Mucosa of stomach (tissue), 1 donor: ENCODE results near the gene HTRA2.
"Not testable (repeated sequence)": the region's sequence is repeated elsewhere in the genome, so short reads cannot be mapped to it uniquely, and the experiment has no call there.

ENCODE experiments used
- H3K27me3 ChIP-seq: one replicate; pipeline ENCODE4 v1.7.0; 2013; ENCODE audit warnings: mild to moderate bottlenecking, low read length; ENCODE audit not compliant: control insufficient read depth, insufficient read depth
- H3K36me3 ChIP-seq: one replicate; pipeline ENCODE4 v1.7.0; 2013; ENCODE audit warnings: low read length; ENCODE audit not compliant: control insufficient read depth, insufficient read depth
- H3K4me1 ChIP-seq: one replicate; pipeline ENCODE4 v1.7.0; 2013; ENCODE audit warnings: mild to moderate bottlenecking, low read length; ENCODE audit not compliant: control insufficient read depth, insufficient read depth
- H3K4me3 ChIP-seq: one replicate; pipeline ENCODE4 v1.7.0; 2013; ENCODE audit warnings: low read length
- H3K9ac ChIP-seq: one replicate; pipeline ENCODE4 v1.7.0; 2013; ENCODE audit warnings: mild to moderate bottlenecking, low read length, moderate library complexity
- H3K9me3 ChIP-seq: one replicate; pipeline ENCODE4 v1.7.0; 2013; ENCODE audit warnings: mild to moderate bottlenecking, low read length, moderate library complexity; ENCODE audit not compliant: control insufficient read depth
- donor health status: Pancreatic carcinoma.

HTRA2 gene

DNA sequence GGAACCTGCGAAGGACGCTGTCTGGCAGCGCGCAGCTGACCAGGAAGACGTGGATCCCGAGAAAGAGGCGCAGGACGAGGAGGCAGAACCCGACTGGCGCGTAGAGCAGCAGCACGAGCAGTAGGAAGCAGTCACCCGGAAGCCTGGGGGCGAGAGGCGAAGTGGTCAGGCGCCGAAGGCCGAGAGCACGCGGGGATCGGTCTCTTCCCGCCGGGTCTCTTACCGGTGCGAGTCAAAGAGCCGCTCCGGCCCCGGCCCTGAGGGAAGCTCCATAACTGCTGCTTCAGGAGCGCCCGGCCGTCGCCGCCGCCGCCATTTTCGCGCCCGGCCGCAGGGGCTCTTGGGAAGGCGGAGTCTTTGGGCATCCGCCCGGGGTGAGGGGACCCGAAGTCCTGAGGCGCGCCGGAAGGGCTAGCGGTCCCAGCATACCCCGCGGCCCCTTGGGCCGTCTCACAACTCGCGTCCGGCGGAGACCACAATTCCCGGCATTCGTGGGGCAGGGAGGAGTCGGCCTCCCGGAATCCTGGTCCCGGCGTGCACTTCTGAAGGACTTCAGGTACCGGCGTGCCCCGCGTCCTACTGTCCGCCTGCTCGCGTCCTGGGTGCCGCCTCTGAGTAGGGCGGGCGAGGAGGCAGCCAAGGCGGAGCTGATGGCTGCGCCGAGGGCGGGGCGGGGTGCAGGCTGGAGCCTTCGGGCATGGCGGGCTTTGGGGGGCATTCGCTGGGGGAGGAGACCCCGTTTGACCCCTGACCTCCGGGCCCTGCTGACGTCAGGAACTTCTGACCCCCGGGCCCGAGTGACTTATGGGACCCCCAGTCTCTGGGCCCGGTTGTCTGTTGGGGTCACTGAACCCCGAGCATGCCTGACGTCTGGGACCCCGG lies at the start of gene HTRA2, which contains the start of gene AUP1:
Gene HTRA2, plus strand, starts transcription at position 577 of the 882 bp plus-strand sequence. Its CDS starts 74 bp downstream, at position 651.
Gene AUP1, minus strand, starts transcription at position 350 of the 882 bp plus-strand sequence. Its CDS starts 77 bp downstream, at position 273.
- Histone ChIP-seq H3K36me3 (peaks cover 16% of the 10 kb centered on the region), H3K9ac (peak within 1 kb of the TSS; percentile 94), H3K4me3 (peak within 1 kb of the TSS; percentile 95), H3K4me1 (peaks cover 31% of the 10 kb centered on the region), H3K9me3 (no peaks in the 10 kb centered on the region), H3K27me3 (no peaks in the 10 kb centered on the region)

- H3K9me3 ChIP-seq: no peaks in the 10 kb centered on the region
- H3K9ac ChIP-seq: peak overlapping the region; percentile 82
- H3K4me3 ChIP-seq: peak overlapping the region; percentile 96
- peaks cover 4% of the 10 kb centered on the region for H3K36me3 ChIP-seq
- H3K27me3 ChIP-seq: no peaks in the 10 kb centered on the region
- H3K4me1 ChIP-seq: peaks cover 20% of the 10 kb centered on the region
These were observed 48.3 kb upstream of the HTRA2 start for GRCh38 chr2:74481431-74481830.

GRCh38 chr2:74481961-74482800 lies 47.6 kb upstream of the HTRA2 start:
- Histone ChIP-seq H3K36me3 (peaks cover 4% of the 10 kb centered on the region), H3K9ac (peak overlapping the region; percentile 82), H3K27me3 (no peaks in the 10 kb centered on the region), H3K4me1 (peaks cover 20% of the 10 kb centered on the region), H3K4me3 (peak overlapping the region; percentile 96), H3K9me3 (no peaks in the 10 kb centered on the region)

GRCh38 chr2:74482801-74483674 lies 46.7 kb upstream of the HTRA2 start, which contains the start of the genes CCDC142 and TTC31:
TSS of gene CCDC142 (minus strand) at chr2:74482998. CDS start at chr2:74482837, 161 bp downstream.
TSS of gene TTC31 (plus strand) at chr2:74483081. CDS start at chr2:74483096, 15 bp downstream.
- Histone ChIP-seq H3K4me1 (peaks cover 20% of the 10 kb centered on the region), H3K9ac (peak within 1 kb of the TSS; percentile 82), H3K9me3 (no peaks in the 10 kb centered on the region), H3K27me3 (no peaks in the 10 kb centered on the region), H3K4me3 (peak within 1 kb of the TSS; percentile 96), H3K36me3 (no peaks in the 10 kb centered on the region)

DNA sequence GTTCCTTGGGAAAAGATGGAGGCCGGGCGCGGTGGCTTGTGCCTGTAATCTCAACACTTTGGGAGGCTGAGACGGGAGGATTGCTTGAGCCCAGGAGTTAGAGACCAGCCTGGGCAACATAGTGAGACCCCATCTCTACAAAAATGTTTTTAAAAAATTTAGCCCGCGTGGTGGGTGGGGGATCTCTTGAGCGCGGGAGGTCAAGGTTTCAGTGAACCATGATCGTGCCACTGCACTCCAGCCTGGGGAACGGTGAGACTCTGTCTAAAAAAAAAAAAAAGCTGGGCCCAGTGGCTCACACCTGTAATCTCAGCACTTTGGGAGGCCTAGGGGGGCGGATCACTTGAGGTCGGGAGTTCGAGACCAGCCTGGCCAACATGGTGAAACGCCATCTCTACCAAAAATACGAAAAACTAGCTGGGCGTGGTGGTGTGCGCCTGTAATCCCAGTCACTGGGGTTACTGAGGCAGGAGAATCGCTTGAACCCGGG lies 46.0 kb upstream of the HTRA2 start:
- Histone ChIP-seq H3K4me3 (peak overlapping the region; percentile 96), H3K4me1 (peaks cover 20% of the 10 kb centered on the region), H3K9ac (peak overlapping the region; percentile 82)
- H3K36me3 ChIP-seq, H3K27me3 ChIP-seq, H3K9me3 ChIP-seq: not testable (repeated sequence)

GRCh38 chr2:74486141-74486540 lies 43.6 kb upstream of the HTRA2 start:
- no peaks in the 10 kb centered on the region for H3K9me3 ChIP-seq

GRCh38 chr2:74488643-74489481 lies 40.9 kb upstream of the HTRA2 start:
- H3K4me1 ChIP-seq: no peaks in the 10 kb centered on the region
- H3K4me3 ChIP-seq: no peak overlapping the region
- peaks cover 17% of the 10 kb centered on the region for H3K36me3 ChIP-seq
- H3K9me3 ChIP-seq: no peaks in the 10 kb centered on the region
- H3K27me3 ChIP-seq: no peaks in the 10 kb centered on the region
- H3K9ac ChIP-seq: no peak overlapping the region

More at GRCh38 chr2:74486141-74486540, 43.6 kb upstream of the HTRA2 start:
- no peak overlapping the region for H3K9ac ChIP-seq
- H3K4me3 ChIP-seq: no peak overlapping the region
- H3K36me3 ChIP-seq: peaks cover 4% of the 10 kb centered on the region
- peaks cover 14% of the 10 kb centered on the region for H3K4me1 ChIP-seq
- no peaks in the 10 kb centered on the region for H3K27me3 ChIP-seq

- H3K36me3 ChIP-seq: peaks cover 17% of the 10 kb centered on the region
- no peak overlapping the region for H3K9ac ChIP-seq
These were observed 39.8 kb upstream of the HTRA2 start for GRCh38 chr2:74489906-74490305.

DNA sequence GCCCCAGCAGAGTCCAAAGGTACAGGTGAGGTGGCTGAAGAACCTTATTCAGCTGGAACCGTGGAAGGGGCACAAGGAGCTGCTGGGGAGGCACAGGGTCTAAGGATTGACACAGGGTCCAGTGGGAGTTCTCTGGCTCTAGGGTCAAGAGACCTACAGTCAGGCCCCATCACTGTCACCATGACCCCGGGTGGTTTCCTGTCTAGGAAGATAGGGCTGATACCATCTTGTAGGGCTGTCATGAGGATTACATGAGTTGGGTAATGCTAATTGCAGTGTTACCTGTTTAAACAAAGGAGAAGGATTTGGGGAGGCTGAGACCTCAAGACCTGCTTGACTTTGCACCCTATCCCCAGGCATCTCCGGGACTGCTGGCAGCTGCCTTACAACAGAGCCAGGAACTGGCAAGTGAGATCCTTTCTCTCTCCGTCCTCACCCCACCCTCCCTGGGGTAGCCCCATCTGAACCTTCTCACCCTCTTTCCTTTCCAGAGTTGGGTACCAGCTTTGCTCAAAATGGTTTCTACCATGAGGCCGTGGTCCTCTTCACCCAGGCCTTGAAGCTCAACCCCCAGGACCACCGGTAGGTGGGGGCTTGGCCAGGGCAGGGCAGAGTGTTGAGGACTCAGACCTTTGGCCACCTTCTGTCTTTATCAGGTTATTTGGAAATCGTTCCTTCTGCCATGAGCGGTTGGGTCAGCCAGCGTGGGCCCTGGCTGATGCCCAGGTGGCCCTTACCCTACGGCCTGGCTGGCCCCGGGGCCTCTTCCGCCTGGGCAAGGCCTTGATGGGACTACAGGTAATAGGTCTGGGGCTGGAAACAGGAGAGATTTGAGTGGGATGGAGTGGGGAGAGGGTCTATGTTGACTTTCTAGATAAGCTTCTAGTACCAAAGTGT lies 37.8 kb upstream of the HTRA2 start:
- Histone ChIP-seq H3K9ac (no peak overlapping the region), H3K9me3 (no peaks in the 10 kb centered on the region), H3K36me3 (peaks cover 17% of the 10 kb centered on the region), H3K4me3 (no peak overlapping the region), H3K27me3 (peaks cover 3% of the 10 kb centered on the region), H3K4me1 (no peaks in the 10 kb centered on the region)

More at GRCh38 chr2:74489906-74490305, 39.8 kb upstream of the HTRA2 start:
- H3K4me1 ChIP-seq: no peaks in the 10 kb centered on the region
- no peaks in the 10 kb centered on the region for H3K9me3 ChIP-seq
- no peaks in the 10 kb centered on the region for H3K27me3 ChIP-seq
- H3K4me3 ChIP-seq: no peak overlapping the region

DNA sequence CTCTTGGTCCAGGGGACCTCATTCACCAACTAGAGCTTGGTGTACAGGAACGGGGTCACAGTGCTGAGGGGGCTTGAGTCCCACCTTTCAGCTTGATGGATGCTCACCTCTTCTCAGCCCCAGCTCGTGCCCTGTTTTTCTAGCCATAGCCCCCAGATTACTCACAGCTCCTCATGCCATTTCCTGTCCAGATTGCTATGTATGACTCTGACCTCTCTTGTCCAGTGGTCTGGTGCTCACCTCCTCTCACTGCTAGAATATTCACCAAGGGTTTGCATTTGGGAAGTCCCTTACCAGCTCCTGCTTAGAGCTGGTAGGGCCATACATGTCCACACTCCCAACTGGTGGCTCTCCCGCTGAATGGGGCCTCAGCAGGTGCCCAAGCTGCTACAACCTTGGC lies 36.2 kb upstream of the HTRA2 start:
- Histone ChIP-seq H3K4me3 (no peak overlapping the region), H3K36me3 (peaks cover 17% of the 10 kb centered on the region), H3K4me1 (peaks cover 10% of the 10 kb centered on the region), H3K9me3 (no peaks in the 10 kb centered on the region), H3K27me3 (peaks cover 16% of the 10 kb centered on the region), H3K9ac (no peak overlapping the region)
